ENCODE data around the gene EN1.

Gene EN1

GRCh38 chr2:118794546-118794945, 52.9 kb downstream of the EN1 start:
- in situ Hi-C loops (cut with MboI; ENCODE audit: low sequenced_read_pairs), result no loop called here
